Suprapubic skin (tissue), 2 donors: ENCODE measurements around the gene SCAF8.

ENCODE experiments used
- EP300 ChIP-seq: sonication (generic); formaldehyde crosslinking; IDR thresholded peaks from one replicate; pipeline ENCODE4 v1.6.1; 2017; ENCODE audit warnings: antibody characterized with exemption
- POLR2A ChIP-seq, 2 donors: fragments of 450-650 bp; IDR thresholded peaks; one replicate each; pipeline ENCODE4 v1.6.1; 2017; ENCODE audit warnings: antibody characterized with exemption in 2 of 2, mild to moderate bottlenecking in 2 of 2, moderate library complexity in 2 of 2

- no peak for TF ChIP-seq POLR2A (IDR thresholded peaks at IDR 0.05)
- no peak for TF ChIP-seq EP300
These were observed 89.8 kb downstream of the SCAF8 start for GRCh38 chr6:154822947-154823558.
